GM18951 (cell line): ENCODE data around the gene MAPKAPK5.

ENCODE experiments used
- POLR2A ChIP-seq: IDR thresholded peaks from 4 replicates; pipeline ENCODE4 v1.6.1; 2011; ENCODE audit warnings: mild to moderate bottlenecking; ENCODE audit not compliant: insufficient read length, insufficient read depth; ENCODE audit errors: extremely low read depth
- in situ Hi-C: fragments of 300-500 bp; cut with MboI; formaldehyde crosslinking; loops from one replicate; pipeline ENCODE4 v1.12.0; 2022; ENCODE audit warnings: low sequenced_read_pairs, mixed read lengths, inconsistent platforms; ENCODE audit not compliant: unreplicated experiment

Gene MAPKAPK5

GRCh38 chr12:111840807-111841206, 1.2 kb upstream of the MAPKAPK5 start:
- TF ChIP-seq POLR2A: no peak
- in situ Hi-C loops: no loop called here

DNA sequence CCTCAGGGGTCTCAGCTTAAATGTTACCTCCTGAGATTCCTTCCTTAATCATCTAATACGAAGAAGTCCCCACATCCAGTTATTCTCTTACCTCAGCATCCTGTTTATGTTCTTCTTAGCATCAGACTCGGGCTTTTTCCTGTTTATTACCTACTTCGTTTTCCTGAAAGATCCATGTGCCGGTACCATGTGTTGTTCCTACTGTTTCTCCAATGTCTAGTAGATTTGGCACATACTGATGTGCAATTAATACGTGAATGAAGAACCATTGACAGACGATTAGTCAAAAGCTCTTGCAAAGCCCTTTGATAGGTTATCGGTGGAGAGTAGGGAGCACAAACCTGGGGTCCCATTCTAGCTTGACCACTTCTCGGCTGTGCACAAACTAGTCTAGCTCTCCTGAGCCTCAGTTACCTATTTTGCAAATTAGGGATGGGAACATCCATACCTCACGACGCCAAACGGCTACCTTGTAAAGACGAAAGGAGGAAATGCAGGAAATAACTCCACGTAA, 735 bp upstream of the MAPKAPK5 start:
- no peak for TF ChIP-seq POLR2A
- in situ Hi-C loops: no loop called here

- in situ Hi-C loops: no loop called here
- no peak for TF ChIP-seq POLR2A
Measured at GRCh38 chr12:111842556-111843396, 748 bp downstream of the MAPKAPK5 start.

DNA sequence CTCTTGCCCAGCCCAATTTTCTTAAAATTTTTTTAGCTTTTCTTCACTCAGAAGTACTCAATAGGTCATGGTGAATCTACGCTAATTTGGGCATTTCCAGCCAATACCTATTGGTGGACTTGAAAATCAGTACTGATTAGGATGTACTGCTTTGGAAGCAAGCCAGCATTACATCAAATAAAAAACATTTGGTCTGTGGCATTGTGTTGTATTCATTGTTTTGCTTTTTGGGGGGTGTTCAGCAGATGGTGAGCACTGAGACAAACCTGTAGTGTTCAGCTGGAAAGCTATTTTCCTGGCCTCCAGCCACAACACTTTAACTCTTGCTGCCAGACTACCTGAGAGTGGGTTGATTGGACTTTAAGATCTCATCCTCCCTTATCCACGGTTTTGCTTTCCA, 4.0 kb downstream of the MAPKAPK5 start:
- no peak for TF ChIP-seq POLR2A
- in situ Hi-C loops: no loop called here

GRCh38 chr12:111850526-111850925, 8.5 kb downstream of the MAPKAPK5 start:
- no peak for TF ChIP-seq POLR2A
- in situ Hi-C loops: no loop called here

DNA sequence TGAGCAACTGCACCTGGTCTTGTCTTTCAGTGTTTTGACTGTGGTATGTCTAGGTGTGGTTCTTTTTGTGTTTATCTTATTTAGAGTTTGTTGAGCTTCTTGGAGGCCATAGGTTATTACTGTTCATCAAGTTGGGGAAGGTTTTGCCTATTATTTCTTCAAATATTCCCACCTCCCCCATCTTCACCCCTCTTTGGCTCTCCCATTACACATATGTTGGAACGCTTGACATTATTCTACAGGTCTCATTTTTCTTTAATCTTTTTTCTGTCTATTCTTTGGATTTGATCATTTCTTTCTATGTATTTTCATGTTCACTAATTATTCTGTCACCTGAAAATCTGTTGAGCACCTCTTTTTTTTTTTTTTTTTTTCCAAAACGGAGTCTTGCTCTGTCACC, 16.2 kb downstream of the MAPKAPK5 start:
- in situ Hi-C loops: no loop called here
- TF ChIP-seq POLR2A: no peak

- TF ChIP-seq POLR2A: no peak
- in situ Hi-C loops: no loop called here
Measured at GRCh38 chr12:111858778-111859177, 16.8 kb downstream of the MAPKAPK5 start.

DNA sequence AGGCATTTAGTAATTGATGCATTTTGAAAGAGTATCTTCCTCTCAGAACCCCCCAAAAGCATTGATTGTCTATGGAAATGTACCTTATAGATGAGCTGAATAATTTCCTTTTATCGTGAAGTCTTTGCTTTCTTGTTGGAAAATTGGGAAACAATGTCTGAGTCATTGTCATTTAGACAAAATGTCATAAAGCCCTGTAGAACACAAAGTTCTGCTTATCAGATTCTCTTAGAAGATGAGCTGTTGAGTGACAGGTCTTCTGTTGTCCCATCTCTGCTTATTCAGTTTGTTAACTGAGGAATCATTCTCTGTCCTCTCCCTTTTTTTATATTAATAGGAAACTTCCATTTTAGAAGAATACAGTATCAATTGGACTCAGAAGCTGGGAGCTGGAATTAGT, 22.9 kb downstream of the MAPKAPK5 start:
- in situ Hi-C loops: no loop called here
- no peak for TF ChIP-seq POLR2A

DNA sequence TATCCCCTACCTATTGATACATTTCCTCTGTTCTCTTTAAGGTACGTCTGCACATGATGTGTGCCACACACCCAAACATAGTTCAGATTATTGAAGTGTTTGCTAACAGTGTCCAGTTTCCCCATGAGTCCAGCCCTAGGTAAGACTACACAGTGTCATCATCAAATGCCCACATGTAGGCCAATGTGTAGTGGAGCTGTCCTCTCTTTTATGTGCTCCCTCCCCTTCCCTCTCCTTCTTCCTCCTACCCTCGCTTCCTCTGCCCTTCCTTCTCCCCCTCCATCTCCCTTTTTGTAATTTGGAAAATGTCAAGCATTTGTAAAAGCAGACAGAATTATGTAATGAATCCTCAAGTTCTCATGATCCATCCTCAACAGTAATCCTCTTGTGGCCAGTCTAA, 25.5 kb downstream of the MAPKAPK5 start:
- in situ Hi-C loops: no loop called here
- no peak for TF ChIP-seq POLR2A

DNA sequence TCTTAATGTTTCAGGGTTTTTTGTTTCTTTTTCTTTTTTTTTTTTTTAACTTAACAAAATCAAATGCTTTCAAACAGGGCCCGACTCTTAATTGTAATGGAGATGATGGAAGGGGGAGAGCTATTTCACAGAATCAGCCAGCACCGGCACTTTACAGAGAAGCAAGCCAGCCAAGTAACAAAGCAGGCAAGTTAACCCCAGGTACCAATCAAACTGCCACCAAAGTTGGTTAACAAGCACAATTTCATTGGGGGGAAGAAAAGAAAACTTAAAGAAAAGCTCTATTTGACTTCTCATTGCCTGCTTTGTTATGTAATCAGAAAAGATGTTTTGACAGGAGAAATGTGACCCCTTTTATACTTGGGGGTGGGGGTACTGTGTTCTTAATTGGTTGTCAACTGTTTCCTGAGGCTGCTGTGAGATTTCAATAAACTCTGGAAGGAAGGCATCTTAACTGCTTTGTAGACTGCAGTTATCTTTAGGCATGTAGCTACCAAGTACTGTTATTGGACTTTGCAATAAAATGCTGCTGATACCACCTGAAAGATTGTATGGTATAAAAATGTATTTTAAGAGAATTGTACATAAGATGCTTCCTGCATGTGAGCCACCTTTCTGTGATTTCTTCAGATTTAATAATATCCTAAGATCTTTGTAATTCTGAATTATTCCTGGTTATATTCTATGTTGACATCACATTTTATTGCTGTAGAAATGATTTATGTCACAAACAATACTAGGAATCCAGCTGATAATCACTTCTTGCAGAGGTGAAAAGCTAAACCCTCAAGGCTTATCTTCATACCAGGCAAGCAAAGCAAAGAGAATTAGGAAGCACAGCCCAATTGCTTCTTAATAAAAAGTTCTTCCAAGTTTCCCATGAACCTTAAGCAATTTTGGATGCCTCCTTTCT, 26.9 kb downstream of the MAPKAPK5 start:
- in situ Hi-C loops: no loop called here

DNA sequence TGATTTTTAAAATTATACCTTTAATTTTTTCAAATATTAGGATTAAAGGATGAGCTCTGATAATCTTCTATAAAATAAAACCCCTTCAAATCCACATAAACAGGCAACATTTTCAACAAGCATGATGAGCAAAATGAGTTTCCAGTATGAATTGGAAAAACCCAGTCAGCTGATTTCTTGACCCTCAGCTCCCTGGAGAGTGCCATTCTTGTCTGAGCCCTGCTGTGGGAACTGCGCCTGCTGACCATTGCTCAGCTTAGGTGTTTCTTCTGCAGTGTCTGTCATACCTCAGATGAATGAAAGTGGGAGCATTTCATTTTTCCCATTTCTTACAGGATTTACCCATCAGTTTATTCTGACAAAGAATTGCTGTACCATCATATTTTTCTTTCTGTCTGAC, 27.6 kb downstream of the MAPKAPK5 start:
- TF ChIP-seq POLR2A: no peak
- in situ Hi-C loops: no loop called here

More for the DNA sequence above, 26.9 kb downstream of the MAPKAPK5 start:
- TF ChIP-seq POLR2A: no peak

GRCh38 chr12:111870216-111870615, 28.2 kb downstream of the MAPKAPK5 start:
- in situ Hi-C loops: no loop called here
- no peak for TF ChIP-seq POLR2A

DNA sequence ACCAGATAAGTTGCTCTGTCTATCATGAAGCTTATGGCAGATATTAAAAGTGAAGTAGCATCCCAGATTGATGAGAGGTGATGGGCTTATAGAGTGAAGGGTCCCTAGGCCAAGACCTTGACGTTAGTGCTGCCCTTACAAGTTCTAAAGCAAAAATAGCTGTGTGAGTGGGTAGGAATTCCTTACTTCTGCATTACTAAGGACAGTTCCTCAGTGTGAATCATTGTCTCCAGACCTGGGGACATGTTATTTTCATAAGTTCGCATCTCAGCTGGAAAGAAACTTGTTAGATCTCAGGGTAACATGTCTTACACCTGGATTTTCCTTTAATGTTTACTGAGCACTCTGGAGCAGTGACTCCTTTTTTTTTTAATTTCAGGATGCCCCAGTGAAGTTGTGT, 28.7 kb downstream of the MAPKAPK5 start:
- TF ChIP-seq POLR2A: no peak

DNA sequence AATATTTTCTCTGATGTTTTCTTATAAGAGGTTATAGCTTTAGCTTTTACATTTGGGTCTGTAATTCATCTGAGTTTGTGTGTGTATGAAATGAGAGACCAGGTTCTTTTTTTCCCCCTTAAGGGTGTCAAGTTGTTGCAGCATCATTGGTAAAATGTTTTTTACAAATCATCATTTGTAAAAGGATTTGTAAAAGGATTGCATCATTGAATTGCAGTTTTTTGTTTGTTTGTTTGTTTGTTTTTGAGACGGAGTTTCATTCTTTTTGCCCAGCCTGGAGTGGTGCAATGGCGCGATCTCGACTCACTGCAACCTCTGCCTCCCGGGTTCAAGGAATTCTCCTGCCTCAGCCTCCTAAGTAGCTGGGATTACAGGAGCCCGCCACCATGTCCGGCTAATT, 31.1 kb downstream of the MAPKAPK5 start:
- in situ Hi-C loops: no loop called here
- TF ChIP-seq POLR2A: no peak

More for the DNA sequence above, 28.7 kb downstream of the MAPKAPK5 start:
- in situ Hi-C loops: no loop called here

DNA sequence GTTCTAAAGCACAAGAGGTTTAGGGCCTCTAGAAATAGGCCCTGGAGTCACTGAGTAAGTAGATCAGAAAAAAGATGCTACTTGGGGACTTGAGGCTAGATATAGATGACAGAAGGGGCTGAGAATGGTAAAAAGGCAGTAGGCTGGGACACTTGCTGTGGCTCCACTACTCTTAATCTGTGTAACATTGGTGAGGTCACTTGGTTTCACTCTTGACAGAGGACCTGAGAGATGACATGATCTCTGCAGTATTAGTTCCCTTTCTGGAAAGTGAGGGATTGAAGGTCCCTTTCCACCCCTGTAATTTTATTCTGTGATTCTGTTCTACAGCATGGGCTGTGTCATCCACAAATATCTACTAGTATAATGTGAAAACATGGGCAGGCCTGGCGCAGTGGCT, 39.7 kb downstream of the MAPKAPK5 start:
- TF ChIP-seq POLR2A: no peak
- in situ Hi-C loops: no loop called here
